H1 (cell line): ENCODE results near the gene PTPRG. TPM values are rescaled to one million over a fixed set of nuclear protein-coding genes. Genes with fewer than 3 reads are reported as not detected.

ENCODE experiments used
- JUND ChIP-seq: IDR thresholded peaks from 2 replicates; pipeline ENCODE4 v1.6.1; 2011; ENCODE audit warnings: mild to moderate bottlenecking, improper control_type of control experiment, low read length
- polyA plus RNA-seq, 7 experiments: library from polyadenylated mRNA; depleted of rRNA in 3 of 7; stranded (reverse) in 5 of 7; unstranded in 2 of 7; fragments of >200 nt in 5 of 7; fragments of 200-250 nt in 2 of 7; gene quantifications; 1 replicate in 5 of 7; 2 replicates in 1 of 7; 4 replicates in 1 of 7; pipeline versions ENCODE4 v1.2.1 to v1.2.3, GENCODE V29; 2011 to 2013; ENCODE audit warnings: missing spikeins in 2 of 7, mixed read lengths in 2 of 7
- total RNA-seq: library from RNA; stranded (reverse); fragmentation: NEBNext Ultra II Directional; extraction: Animal tissue kit (Norgen Biotek cat#: 25700); gene quantifications from 2 replicates; pipeline ENCODE4 v1.2.1, GENCODE V29; 2021
- TF ChIP-seq, protein P1 (sequence below): fragments of 300-600 bp; sonication (generic); IDR thresholded peaks from 2 replicates; pipeline ENCODE4 v1.7.1; 2012; ENCODE audit warnings: low read length, moderate library complexity, mild to moderate bottlenecking, inconsistent platforms; ENCODE audit not compliant: insufficient replicate concordance

PTPRG gene
- total and polyA plus RNA-seq, 2 of the 8 experiments (the other 6 are each of a cell fraction or from before 2014, with no cell fraction given): 23.3 to 96.2 TPM

DNA sequence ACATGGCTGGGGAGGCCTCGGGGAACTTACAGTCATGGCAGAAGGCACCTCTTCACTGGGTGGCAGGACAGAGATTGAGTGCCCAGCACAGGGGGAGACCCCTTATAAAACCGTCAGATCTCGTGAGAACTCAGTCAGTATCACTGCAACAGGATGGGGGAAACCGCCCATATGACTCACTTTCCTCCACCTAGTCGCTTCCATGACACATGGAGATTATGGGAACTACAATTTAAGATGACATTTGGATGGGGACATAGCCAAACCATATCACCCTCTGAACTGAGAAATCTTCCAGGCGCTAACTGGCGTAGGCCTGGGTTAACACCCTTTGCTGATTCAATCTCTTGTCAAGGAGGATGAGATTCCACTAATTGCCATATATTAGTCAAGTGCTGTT is 419.7 kb downstream of the PTPRG start (continued):
- TF ChIP-seq, protein P1, sequence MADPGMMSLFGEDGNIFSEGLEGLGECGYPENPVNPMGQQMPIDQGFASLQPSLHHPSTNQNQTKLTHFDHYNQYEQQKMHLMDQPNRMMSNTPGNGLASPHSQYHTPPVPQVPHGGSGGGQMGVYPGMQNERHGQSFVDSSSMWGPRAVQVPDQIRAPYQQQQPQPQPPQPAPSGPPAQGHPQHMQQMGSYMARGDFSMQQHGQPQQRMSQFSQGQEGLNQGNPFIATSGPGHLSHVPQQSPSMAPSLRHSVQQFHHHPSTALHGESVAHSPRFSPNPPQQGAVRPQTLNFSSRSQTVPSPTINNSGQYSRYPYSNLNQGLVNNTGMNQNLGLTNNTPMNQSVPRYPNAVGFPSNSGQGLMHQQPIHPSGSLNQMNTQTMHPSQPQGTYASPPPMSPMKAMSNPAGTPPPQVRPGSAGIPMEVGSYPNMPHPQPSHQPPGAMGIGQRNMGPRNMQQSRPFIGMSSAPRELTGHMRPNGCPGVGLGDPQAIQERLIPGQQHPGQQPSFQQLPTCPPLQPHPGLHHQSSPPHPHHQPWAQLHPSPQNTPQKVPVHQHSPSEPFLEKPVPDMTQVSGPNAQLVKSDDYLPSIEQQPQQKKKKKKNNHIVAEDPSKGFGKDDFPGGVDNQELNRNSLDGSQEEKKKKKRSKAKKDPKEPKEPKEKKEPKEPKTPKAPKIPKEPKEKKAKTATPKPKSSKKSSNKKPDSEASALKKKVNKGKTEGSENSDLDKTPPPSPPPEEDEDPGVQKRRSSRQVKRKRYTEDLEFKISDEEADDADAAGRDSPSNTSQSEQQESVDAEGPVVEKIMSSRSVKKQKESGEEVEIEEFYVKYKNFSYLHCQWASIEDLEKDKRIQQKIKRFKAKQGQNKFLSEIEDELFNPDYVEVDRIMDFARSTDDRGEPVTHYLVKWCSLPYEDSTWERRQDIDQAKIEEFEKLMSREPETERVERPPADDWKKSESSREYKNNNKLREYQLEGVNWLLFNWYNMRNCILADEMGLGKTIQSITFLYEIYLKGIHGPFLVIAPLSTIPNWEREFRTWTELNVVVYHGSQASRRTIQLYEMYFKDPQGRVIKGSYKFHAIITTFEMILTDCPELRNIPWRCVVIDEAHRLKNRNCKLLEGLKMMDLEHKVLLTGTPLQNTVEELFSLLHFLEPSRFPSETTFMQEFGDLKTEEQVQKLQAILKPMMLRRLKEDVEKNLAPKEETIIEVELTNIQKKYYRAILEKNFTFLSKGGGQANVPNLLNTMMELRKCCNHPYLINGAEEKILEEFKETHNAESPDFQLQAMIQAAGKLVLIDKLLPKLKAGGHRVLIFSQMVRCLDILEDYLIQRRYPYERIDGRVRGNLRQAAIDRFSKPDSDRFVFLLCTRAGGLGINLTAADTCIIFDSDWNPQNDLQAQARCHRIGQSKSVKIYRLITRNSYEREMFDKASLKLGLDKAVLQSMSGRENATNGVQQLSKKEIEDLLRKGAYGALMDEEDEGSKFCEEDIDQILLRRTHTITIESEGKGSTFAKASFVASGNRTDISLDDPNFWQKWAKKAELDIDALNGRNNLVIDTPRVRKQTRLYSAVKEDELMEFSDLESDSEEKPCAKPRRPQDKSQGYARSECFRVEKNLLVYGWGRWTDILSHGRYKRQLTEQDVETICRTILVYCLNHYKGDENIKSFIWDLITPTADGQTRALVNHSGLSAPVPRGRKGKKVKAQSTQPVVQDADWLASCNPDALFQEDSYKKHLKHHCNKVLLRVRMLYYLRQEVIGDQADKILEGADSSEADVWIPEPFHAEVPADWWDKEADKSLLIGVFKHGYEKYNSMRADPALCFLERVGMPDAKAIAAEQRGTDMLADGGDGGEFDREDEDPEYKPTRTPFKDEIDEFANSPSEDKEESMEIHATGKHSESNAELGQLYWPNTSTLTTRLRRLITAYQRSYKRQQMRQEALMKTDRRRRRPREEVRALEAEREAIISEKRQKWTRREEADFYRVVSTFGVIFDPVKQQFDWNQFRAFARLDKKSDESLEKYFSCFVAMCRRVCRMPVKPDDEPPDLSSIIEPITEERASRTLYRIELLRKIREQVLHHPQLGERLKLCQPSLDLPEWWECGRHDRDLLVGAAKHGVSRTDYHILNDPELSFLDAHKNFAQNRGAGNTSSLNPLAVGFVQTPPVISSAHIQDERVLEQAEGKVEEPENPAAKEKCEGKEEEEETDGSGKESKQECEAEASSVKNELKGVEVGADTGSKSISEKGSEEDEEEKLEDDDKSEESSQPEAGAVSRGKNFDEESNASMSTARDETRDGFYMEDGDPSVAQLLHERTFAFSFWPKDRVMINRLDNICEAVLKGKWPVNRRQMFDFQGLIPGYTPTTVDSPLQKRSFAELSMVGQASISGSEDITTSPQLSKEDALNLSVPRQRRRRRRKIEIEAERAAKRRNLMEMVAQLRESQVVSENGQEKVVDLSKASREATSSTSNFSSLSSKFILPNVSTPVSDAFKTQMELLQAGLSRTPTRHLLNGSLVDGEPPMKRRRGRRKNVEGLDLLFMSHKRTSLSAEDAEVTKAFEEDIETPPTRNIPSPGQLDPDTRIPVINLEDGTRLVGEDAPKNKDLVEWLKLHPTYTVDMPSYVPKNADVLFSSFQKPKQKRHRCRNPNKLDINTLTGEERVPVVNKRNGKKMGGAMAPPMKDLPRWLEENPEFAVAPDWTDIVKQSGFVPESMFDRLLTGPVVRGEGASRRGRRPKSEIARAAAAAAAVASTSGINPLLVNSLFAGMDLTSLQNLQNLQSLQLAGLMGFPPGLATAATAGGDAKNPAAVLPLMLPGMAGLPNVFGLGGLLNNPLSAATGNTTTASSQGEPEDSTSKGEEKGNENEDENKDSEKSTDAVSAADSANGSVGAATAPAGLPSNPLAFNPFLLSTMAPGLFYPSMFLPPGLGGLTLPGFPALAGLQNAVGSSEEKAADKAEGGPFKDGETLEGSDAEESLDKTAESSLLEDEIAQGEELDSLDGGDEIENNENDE: no peak
- no peak for TF ChIP-seq JUND
- TF ChIP-seq, all 59 proteins: peak for 0
